GM21381 (cell line): ENCODE results near the gene TERT.
"Not testable (repeated sequence)": the region's sequence is repeated elsewhere in the genome, so short reads cannot be mapped to it uniquely, and the experiment has no call there.

Experiments used
- ATAC-seq: cut with Tn5 transposase; IDR thresholded peaks from one replicate; pipeline ENCODE4 v1.9.1; 2021; ENCODE audit warnings: mild to moderate bottlenecking, moderate library complexity; ENCODE audit not compliant: unreplicated experiment

TERT gene

DNA sequence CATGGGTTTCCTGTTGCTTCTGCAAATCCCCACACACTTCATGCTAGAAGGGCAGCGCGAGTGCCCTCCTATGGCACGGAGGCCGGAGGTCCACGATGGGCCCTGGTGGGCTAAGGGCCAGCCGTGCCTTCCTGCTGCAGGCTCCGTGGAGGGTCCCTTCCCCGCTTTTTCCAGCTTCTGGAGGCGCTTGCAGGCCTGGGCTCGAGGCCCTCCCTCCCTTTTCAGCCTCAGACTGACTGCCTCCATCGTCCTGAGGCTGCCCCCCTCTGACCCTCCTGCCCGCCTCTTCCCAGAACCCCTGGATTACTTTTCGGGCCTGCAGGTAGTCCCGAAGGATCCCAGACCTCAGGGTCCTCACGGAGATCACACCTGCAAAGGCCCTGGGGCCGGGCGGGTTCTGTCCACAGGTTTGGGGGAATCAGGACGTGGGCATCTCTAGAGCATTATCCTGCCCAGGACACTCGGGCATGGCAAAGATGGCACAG lies 3.2 kb upstream of the TERT start:
- no peak for ATAC-seq

DNA sequence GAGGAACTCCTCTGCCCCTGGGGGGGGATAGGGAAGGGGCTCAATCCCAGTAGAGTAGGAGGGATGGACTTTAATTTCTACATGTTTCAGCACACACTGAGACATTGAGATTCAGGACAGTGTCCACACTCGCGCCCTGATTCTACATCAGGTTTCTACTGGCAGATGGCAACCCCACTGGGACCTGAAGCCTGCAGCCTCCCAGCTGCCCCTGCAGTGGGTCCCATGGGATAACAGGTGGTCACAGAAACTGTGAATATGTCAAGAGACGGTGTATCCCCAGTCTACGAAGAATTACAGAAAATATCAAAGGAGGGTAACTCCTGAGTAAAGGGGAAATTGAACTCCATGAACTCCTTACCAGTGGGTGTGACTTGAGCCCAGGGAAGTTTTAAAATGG lies 2.4 kb upstream of the TERT start:
- no peak for ATAC-seq

DNA sequence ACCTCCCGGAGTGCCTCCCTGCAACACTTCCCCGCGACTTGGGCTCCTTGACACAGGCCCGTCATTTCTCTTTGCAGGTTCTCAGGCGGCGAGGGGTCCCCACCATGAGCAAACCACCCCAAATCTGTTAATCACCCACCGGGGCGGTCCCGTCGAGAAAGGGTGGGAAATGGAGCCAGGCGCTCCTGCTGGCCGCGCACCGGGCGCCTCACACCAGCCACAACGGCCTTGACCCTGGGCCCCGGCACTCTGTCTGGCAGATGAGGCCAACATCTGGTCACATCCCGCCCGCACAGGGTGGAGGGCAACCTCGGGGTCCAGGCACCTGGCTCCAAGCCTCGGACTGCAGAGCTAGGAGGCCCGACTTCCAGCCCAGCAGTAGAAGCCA lies 776 bp upstream of the TERT start:
- no peak for ATAC-seq

DNA sequence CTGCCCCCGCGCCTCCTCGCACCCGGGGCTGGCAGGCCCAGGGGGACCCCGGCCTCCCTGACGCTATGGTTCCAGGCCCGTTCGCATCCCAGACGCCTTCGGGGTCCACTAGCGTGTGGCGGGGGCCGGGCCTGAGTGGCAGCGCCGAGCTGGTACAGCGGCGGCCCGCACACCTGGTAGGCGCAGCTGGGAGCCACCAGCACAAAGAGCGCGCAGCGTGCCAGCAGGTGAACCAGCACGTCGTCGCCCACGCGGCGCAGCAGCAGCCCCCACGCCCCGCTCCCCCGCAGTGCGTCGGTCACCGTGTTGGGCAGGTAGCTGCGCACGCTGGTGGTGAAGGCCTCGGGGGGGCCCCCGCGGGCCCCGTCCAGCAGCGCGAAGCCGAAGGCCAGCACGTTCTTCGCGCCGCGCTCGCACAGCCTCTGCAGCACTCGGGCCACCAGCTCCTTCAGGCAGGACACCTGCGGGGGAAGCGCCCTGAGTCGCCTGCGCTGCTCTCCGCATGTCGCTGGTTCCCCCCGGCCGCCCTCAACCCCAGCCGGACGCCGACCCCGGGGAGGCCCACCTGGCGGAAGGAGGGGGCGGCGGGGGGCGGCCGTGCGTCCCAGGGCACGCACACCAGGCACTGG lies 548 bp downstream of the TERT start:
- ATAC-seq = no peak

DNA sequence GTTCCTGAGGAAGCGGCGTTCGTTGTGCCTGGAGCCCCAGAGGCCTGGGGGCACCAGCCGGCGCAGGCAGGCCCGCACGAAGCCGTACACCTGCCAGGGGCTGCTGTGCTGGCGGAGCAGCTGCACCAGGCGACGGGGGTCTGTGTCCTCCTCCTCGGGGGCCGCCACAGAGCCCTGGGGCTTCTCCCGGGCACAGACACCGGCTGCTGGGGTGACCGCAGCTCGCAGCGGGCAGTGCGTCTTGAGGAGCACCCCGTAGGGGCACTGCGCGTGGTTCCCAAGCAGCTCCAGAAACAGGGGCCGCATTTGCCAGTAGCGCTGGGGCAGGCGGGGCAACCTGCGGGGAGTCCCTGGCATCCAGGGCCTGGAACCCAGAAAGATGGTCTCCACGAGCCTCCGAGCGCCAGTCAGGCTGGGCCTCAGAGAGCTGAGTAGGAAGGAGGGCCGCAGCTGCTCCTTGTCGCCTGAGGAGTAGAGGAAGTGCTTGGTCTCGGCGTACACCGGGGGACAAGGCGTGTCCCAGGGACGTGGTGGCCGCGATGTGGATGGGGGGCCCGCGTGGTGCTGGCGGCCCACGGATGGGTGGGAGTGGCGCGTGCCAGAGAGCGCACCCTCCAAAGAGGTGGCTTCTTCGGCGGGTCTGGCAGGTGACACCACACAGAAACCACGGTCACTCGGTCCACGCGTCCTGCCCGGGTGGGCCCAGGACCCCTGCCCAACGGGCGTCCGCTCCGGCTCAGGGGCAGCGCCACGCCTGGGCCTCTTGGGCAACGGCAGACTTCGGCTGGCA lies 1.3 kb downstream of the TERT start:
- no peak for ATAC-seq

DNA sequence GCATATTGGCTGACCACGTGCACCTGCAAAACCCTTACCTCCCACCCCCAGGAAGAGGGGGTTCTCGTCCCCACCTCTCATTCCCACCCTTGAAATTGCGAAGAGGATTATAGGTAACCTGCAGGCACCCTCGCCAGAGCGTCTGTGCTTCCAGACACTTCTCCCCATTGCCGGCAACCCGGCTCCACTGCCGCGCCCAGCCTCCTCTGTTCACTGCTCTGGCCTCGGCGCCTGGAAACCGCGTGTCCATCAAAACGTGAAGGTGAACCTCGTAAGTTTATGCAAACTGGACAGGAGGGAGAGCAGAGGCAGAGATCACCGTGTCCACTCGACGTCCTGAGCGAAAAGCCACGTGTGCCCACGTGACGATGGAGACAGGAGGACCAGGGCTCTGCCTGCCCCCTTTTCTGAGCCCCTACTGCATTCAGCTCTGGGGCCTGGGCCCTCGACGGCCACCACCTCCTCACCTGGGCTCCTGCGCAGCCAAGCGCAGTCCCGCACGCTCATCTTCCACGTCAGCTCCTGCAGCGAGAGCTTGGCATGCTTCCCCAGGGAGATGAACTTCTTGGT lies 1.9 kb downstream of the TERT start:
- ATAC-seq = no peak

DNA sequence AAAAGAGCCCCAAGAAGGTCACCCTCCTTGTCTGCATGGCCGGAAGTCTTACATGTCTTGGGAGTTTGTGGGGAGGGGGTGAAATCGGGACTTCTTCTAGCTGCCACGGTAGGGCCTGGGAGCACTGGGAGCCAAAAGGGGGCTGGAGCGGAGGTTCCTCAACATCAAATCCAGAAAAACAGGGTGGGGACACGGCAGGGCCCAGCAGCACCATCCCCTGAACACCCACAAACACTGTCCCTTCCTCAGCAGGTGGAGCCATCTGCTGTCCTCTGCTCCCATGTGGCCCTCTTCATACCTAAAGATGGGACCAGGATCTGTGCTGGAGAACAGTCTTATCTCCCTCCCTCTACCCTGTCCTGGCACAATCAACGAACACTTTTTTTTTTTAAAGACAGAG lies 2.7 kb downstream of the TERT start:
- ATAC-seq = no peak

DNA sequence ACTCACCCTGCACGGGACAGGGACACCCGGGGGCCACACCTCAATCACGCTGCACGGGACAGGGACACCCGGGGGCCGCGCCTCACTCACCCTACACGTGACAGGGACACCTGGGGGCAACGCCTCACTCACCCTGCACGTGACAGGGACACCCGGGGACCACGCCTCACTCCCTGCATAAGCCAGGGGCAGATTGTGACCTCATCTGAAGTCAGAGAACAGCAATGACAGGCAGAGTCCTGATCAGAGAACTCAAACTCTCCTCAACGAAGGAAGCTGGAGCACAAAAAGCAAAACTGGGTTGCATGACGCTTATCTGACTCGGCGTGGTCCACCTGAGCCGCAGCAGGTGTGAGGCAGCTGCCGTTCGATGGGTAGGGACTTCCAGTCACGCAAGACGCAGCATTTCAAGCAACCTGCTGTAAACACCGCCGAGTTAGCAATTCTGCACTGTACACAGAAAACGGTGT lies 3.2 kb downstream of the TERT start:
- ATAC-seq = no peak

DNA sequence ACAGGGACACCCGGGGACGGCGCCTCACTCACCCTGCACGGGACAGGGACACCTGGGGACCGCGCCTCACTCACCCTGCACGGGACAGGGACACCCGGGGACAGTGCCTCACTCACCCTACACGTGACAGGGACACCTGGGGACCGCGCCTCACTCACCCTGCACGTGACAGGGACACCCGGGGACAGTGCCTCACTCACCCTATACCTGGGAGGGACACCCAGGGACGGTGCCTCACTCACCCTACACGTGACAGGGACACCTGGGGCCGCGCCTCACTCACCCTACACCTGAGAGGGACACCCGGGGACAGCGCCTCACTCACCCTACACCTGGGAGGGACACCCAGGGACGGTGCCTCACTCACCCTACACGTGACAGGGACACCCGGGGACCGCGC lies 3.9 kb downstream of the TERT start:
- ATAC-seq = not testable (repeated sequence)

DNA sequence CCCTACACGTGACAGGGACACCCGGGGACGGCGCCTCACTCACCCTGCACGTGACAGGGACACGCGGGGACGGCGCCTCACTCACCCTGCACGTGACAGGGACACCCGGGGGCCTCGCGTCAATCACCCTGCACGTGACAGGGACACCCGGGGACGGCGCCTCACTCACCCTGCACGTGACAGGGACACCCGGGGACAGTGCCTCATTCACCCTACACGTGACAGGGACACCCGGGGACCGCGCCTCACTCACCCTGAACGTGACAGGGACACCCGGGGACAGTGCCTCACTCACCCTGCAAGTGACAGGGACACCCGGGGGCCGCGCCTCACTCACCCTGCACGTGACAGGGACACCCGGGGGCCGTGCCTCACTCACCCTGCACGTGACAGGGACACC lies 5.3 kb downstream of the TERT start:
- not testable (repeated sequence) for ATAC-seq

DNA sequence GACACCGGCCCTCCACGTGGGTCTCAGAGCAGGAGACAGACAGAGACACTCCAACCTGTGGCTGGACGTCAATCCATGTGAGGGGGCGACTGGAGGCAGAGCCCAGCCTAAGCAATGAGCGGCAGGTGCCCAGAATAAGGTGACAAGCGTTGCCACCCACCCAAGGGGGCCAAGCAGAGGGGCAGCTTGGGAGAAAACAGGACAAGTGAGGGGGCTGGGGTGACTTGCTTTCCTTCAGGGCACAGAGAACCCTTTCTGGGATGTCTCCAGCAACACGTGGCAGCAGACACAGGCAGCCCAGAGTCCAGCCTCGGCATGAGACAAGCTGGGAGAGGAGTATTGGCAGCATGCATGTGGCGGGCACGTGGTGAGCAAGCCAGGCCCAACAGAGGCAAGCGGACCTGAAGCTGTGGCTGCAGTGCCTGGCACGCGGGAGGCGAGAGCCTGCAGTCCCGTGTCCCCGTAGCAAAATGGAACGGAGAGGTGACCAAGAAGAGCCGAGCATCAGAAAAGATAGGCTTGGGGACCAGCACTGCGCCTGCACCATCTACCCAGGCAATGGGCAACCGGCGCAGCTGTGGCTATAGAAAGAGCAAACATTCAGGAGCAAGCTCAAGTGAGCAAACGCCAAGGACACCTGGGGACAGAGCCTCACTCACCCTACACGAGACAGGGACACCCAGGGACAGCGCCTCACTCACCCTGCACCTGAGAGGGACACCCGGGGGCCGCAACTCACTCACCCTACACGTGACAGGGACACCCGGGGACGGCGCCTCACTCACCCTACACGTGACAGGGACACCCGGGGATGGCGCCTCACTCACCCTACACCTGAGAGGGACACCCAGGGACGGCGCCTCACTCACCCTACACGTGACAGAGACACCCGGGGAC lies 6.2 kb downstream of the TERT start:
- ATAC-seq = no peak

DNA sequence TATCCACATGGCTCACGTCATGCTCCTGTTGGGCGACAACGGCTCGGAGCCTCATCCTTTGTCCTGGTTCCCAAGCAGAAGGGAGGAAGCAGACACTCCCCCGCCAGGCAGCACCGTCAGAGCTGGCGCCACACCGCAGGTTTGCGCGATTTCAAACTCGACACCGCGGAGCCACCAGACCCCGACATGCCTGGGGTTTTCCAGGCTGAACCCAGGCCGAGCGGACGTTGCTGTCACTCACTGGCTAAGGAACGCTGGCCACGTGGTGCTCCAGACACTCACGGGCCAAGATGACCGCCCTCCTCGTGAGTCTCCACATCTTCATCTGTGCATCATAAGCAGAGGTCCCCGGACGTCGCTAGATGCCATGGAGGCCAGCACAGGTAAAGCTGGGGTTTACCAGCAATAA lies 9.0 kb downstream of the TERT start:
- no peak for ATAC-seq

DNA sequence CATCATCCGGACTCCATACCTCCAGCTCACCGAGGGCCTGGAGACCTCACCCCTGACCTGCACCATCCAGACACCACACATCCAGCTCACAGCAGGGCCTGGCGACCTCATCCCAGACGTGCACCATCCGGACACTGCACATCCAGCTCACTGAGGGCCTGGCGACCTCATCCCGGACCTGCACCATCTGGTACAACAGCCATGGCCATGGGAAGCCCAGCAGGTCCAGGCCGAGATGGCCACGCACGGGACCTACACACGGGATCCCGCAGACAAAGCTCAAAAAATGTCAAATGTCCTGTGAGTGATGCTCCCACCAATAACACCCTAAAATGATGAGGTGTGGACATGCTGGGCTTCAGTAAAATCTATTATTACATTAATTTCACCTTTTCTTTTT lies 9.7 kb downstream of the TERT start:
- ATAC-seq = no peak

DNA sequence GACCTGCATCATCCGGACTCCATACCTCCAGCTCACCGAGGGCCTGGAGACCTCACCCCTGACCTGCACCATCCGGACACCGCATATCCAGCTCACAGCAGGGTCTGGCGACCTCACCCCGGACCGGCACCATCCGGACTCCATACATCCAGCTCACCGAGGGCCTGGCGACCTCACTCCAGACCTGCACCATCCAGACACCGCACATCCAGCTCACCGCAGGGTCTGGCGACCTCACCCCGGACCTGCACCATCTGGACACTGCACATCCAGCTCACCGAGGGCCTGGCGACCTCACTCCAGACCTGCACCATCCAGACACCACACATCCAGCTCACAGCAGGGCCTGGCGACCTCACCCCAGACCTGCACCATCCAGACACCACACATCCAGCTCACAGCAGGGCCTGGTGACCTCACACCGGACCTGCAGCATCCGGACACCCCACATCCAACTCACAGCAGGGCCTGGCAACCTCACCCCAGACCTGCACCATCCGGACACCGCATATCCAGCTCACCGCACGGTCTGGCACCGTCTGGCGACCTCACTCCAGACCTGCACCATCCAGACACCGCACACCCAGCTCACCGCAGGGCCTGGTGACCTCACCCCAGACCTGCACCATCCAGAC lies 10.4 kb downstream of the TERT start:
- not testable (repeated sequence) for ATAC-seq

DNA sequence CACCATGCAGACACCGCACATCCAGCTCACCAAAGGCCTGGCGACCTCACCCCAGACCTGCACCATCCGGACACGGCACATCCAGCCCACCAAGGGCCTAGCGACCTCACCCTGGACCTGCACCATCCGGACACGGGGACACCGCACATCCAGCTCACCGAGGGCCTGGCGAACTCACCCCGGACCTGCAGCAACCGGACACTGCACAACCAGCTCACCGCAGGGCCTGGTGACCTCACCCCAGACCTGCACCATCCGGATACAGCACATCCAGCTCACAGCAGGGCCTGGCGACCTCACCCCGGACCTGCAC lies 11.2 kb downstream of the TERT start:
- not testable (repeated sequence) for ATAC-seq

DNA sequence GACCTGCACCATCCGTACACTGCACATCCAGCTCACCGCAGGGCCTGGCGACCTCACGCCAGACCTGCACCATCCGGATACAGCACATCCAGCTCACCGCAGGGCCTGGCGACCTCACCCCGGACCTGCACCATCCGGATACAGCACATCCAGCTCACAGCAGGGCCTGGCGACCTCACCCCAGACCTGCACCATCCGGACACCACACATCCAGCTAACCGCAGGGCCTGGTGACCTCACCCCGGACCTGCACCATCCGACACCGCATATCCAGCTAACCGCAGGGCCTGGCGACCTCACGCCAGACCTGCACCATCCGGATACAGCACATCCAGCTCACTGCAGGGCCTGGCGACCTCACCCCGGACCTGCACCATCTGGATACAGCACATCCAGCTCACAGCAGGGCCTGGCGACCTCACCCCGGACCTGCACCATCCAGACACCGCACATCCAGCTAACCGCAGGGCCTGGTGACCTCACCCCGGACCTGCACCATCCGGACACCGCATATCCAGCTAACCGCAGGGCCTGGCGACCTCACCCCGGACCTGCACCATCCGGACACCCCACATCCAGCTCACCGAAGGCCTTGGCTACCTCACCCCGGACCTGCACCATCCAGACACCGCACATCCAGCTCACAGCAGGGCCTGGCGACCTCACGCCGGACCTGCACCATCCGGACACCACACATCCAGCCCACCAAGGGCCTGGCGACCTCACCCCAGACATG lies 11.7 kb downstream of the TERT start:
- ATAC-seq = not testable (repeated sequence)

DNA sequence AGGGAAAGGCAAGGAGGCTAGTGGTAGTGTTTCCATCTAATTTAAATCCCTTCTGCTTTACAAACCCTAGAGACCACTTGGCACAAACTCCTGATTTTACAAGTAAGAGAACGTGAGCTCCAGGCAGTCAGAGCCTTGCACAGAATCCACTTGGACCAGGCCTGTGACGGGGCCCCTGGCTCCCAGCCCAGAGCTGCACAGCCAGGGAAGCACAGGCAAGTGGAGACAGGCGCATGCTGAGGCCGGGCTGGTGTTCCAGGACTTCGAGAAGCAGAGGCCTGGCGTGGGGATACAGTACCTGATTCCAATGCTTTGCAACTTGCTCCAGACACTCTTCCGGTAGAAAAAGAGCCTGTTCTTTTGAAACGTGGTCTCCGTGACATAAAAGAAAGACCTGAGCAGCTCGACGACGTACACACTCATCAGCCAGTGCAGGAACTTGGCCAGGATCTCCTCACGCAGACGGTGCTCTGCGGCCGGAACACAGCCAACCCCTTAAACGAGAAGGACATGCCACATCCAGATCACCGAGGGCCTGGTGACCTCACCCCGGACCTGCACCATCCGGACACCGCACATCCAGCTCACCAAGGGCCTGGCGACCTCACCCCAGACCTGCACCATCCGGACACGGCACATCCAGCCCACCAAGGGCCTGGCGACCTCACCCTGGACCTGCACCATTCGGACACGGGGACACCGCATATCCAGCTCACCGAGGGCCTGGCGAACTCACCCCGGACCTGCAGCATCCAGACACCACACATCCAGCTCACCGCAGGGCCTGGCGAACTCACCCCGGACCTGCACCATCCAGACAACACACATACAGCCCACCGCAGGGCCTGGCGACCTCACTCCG lies 12.5 kb downstream of the TERT start:
- no peak for ATAC-seq

DNA sequence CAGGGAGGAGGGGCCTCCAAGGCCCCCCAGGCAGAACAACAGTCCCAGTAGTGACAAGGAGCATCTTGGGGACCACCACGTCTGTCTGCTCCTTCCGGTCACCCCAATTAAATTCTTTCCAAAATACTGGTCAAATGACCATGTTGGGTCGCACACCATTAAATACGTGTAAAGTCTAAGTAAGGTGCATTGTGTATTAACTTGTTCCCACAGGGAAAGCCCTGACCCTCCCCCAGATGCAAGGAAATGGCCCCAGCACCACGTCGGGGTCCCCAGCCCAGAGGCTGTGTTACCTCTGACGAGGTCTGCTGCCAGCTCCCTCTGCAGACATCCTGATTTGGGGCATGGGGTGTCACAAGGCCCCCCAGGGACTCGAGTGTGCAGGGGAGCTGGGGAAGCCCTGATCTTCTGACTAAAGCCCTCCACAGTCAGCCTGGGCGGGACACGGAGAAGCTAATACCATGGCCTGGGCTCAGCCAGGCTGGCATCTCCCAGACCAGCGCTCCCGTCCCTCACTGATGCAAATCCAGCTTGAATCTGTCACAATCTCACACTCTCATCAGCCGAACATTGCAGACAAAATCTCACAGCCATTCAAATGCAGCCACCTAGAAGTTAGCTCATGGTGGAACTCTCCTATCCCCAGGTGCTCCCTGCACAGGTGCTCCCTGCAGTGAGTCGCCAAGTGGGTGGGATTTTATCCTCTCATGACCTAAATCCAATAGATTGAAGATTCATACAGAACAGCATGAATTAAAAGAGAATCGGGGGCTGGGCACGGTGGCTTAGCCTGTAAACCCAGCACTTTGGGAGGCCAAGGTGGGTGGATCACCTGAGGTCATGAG lies 13.6 kb downstream of the TERT start:
- no peak for ATAC-seq
